HCT116 (cell line): ENCODE measurements around the gene ITPK1. TPM values are rescaled to one million over a fixed set of nuclear protein-coding genes. Genes with fewer than 3 reads are reported as not detected.

Source experiments
- ATAC-seq: fragments of 200-7000 bp; cut with Tn5 transposase; 2 replicates; pipeline ENCODE4 v1.9.1; 2020; ENCODE audit warnings: mild to moderate bottlenecking, moderate library complexity
- BruUV-seq: library from RNA; stranded (reverse); fragments of 400-500 nt; replicated peaks from 2 replicates; lab custom pipeline; 2021; lab: Mats Ljungman, UMichigan
- CTCF ChIA-PET: fragments of 300-600 bp; sonication (Branson Sonifier 250); formaldehyde crosslinking; loops from one replicate; lab custom pipeline; 2021; ENCODE audit warnings: antibody characterized with exemption; lab: Charles Lee
- POLR2A ChIA-PET: fragments of 300-600, 350-600 bp; sonication (Branson Sonifier 250); formaldehyde crosslinking; loops from one replicate; lab custom pipeline; 2021; ENCODE audit warnings: antibody characterized with exemption; lab: Charles Lee
- RAD21 ChIA-PET, 2 experiments: fragments of 300-600 bp; sonication (Branson Sonifier 250); formaldehyde crosslinking; loops; one replicate each; lab custom pipeline; 2023; ENCODE audit warnings: low total read pairs in 2 of 2; ENCODE audit not compliant: uncharacterized antibody in 2 of 2, unreplicated experiment in 2 of 2, low non-redundant PET in 1 of 2; lab: Charles Lee
- DNase-seq: peaks from one replicate; pipeline ENCODE4 v3.0.0-alpha.2; 2010; ENCODE audit warnings: low read depth, low spot score
- H2AFZ ChIP-seq: fragments of 200-600 bp; shearing (Covaris generic), sonication (generic); 2 replicates; pipeline ENCODE4 v1.6.1; 2017; ENCODE audit warnings: low read depth, mixed run types, mixed read lengths, antibody characterized with exemption, low read length; ENCODE audit not compliant: poor library complexity, severe bottlenecking
- H3K27ac ChIP-seq: 2 replicates; pipeline ENCODE4 v1.5.1; 2012; ENCODE audit warnings: low read depth, low read length
- H3K27me3 ChIP-seq: fragments of 200-600 bp; sonication (generic); 2 replicates; pipeline ENCODE4 v1.6.1; 2016; ENCODE audit warnings: mixed run types, low read length, mixed read lengths; ENCODE audit not compliant: insufficient read depth
- H3K36me3 ChIP-seq, 2 experiments: fragments of 200-500 bp in 1 of 2; fragments of 200-600 bp in 1 of 2; sonication (Bioruptor generic) in 1 of 2; sonication (generic) in 1 of 2; 2 replicates each; pipeline versions ENCODE4 v1.5.1 to v1.6.1; 2014 to 2016; ENCODE audit warnings: low read length in 2 of 2, inconsistent platforms in 1 of 2, mixed read lengths in 1 of 2, mixed run types in 1 of 2; ENCODE audit not compliant: insufficient read depth in 2 of 2, control insufficient read depth in 1 of 2
- H3K4me1 ChIP-seq, 2 experiments: fragments of 200-600 bp in 1 of 2; sonication (generic) in 1 of 2; 2 replicates each; pipeline versions ENCODE4 v1.5.1 to v1.6.1; 2012 to 2017; ENCODE audit warnings: low read length in 2 of 2, inconsistent platforms in 1 of 2, mild to moderate bottlenecking in 1 of 2, mixed read lengths in 1 of 2, mixed run types in 1 of 2, moderate library complexity in 1 of 2; ENCODE audit not compliant: insufficient read depth in 2 of 2, control insufficient read depth in 1 of 2
- H3K4me2 ChIP-seq: fragments of 200-600 bp; sonication (generic); 2 replicates; pipeline ENCODE4 v1.6.1; 2017; ENCODE audit warnings: mixed run types, low read length, mixed read lengths
- H3K4me3 ChIP-seq, 2 experiments: fragments of 200-600 bp in 1 of 2; sonication (generic) in 1 of 2; replicated peaks in 1 of 2; 2 replicates each; pipeline ENCODE4 v1.5.1; 2011 to 2016; ENCODE audit warnings: low read length in 2 of 2, control low read depth in 1 of 2, low read depth in 1 of 2, mild to moderate bottlenecking in 1 of 2, mixed read lengths in 1 of 2, mixed run types in 1 of 2
- H3K79me2 ChIP-seq: fragments of 200-600 bp; sonication (generic); 2 replicates; pipeline ENCODE4 v1.6.1; 2017; ENCODE audit warnings: mild to moderate bottlenecking, mixed run types, low read length, moderate library complexity, mixed read lengths; ENCODE audit not compliant: insufficient read depth
- H3K9ac ChIP-seq: fragments of 200-600 bp; sonication (generic); 2 replicates; pipeline ENCODE4 v1.6.1; 2016; ENCODE audit warnings: low read length, mixed read lengths
- H3K9me2 ChIP-seq: fragments of 200-600 bp; sonication (generic), shearing (Covaris generic); 2 replicates; pipeline ENCODE4 v1.6.1; 2017; ENCODE audit warnings: mixed run types, mild to moderate bottlenecking, moderate library complexity; ENCODE audit not compliant: insufficient read depth
- H3K9me3 ChIP-seq, 2 experiments: fragments of 200-500 bp in 1 of 2; fragments of 200-600 bp in 1 of 2; sonication (Bioruptor generic) in 1 of 2; sonication (generic) in 1 of 2; 2 replicates each; pipeline ENCODE4 v1.6.1; 2014 to 2017; ENCODE audit warnings: low read length in 2 of 2, mixed read lengths in 2 of 2, inconsistent platforms in 1 of 2, low read depth in 1 of 2, mild to moderate bottlenecking in 1 of 2, mixed run types in 1 of 2, moderate library complexity in 1 of 2; ENCODE audit not compliant: control insufficient read depth in 1 of 2, insufficient read depth in 1 of 2
- H4K20me1 ChIP-seq: fragments of 200-600 bp; sonication (generic), shearing (Covaris generic); 2 replicates; pipeline ENCODE4 v1.6.1; 2017; ENCODE audit warnings: mixed run types, mild to moderate bottlenecking, moderate library complexity; ENCODE audit not compliant: insufficient read depth
- EZH2phosphoT487 ChIP-seq: fragments of 200-600 bp; IDR thresholded peaks from 2 replicates; pipeline ENCODE4 v1.6.1; 2018; ENCODE audit warnings: antibody characterized with exemption, borderline replicate concordance
- YY1 ChIP-seq: IDR thresholded peaks from 2 replicates; pipeline ENCODE4 v1.6.1; 2011; ENCODE audit warnings: low read length, low read depth, moderate library complexity, mild to moderate bottlenecking; ENCODE audit not compliant: insufficient replicate concordance; ENCODE audit errors: extremely low read depth
- ZBTB33 ChIP-seq: IDR thresholded peaks from 2 replicates; pipeline ENCODE4 v1.6.1; 2011; ENCODE audit warnings: mild to moderate bottlenecking, low read length, moderate library complexity; ENCODE audit not compliant: insufficient replicate concordance; ENCODE audit errors: extremely low read depth
- intact Hi-C: fragments of 100-400 bp; cut with micrococcal nuclease; formaldehyde crosslinking; loops from 2 replicates; pipeline ENCODE4 v1.10.0; 2022
- total RNA-seq: library from RNA; stranded (reverse); gene quantifications from one replicate; pipeline ENCODE4 v1.2.1, GENCODE V29; 2021; ENCODE audit not compliant: unreplicated experiment

ITPK1 gene
- total RNA-seq, 1 experiment from 2014 or later, result 70.2 TPM

DNA sequence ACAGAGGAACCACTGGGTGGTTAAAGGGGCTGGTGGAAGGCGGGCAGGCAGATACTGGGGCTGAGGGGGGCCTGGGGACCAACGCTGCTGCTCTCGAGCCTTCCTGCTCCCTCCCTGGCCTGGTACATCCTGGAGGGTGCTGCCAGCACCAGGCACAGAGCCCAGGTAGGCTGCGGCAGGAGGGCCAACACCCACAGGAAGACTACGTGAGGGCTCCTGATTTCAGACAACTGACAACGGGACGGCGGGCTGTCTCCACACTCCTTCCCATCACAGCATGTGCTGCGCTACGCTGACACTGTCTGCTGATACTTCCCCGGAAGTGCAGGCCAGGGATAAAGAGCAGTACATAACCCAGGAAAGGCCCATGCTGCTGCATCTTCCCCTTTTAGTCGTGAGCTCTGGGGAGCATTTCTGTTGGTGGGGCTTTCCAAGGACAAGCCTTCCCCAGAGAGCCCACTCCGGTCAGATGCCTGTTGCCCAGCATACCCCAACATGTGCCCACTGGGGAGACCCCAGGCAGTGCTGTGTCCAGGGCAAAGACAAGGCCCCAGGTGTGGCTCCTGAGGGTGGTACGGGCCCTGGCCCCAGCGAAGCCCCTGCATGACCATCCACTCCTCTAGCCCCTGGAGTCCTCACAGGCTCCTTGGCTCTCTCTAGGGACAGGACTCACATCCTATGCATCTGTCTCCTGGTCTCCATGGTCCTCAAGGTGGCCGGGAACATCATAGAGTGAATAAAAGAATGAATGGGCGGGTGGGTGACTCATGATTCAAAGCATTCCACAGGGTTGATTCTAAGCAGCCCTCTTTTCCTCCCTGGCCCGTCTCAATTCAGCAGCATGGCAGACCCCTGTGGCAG is 154.8 kb downstream of the ITPK1 start:
- Histone ChIP-seq H3K79me2 (peaks cover 4% of the 10 kb centered on the region; the same call in 1 of the 2 replicates), H3K9me2 (no peaks in the 10 kb centered on the region), H3K9me3 (no peaks in the 10 kb centered on the region), H3K9ac (peak overlapping the region; percentile 46), H3K36me3 (peaks cover 0 to 5% of the 10 kb centered on the region in 2 experiments; a peak in 2 of 4 replicates), H3K4me1 (peaks cover 13 to 45% of the 10 kb centered on the region in 2 experiments), H3K27ac (no peak overlapping the region), H2AFZ (no peak overlapping the region), H3K4me3 (peak overlapping the region in 1 of 2 experiments; percentile 22; a peak in 1 of 4 replicates), H4K20me1 (no peaks in the 10 kb centered on the region), H3K4me2 (peak overlapping the region; percentile 76), H3K27me3 (no peaks in the 10 kb centered on the region)
- TF ChIP-seq EZH2phosphoT487 (no peak), YY1 (no peak), ZBTB33 (no peak)
- DNase-seq (peak; percentile 32), ATAC-seq (peak; percentile 92)
- ChIA-PET CTCF (interaction anchor here (1.5 kb wide), 1 partner anchor 9 kb away, joined by 5 read pairs; no protein-coding TSS in a partner anchor), POLR2A (no interaction called here), RAD21 (no interaction called here)
- intact Hi-C loops, result no loop called here
- BruUV-seq, result no TSS peak
